ENCODE measurements around the gene WDR7.

The WDR7 gene

DNA sequence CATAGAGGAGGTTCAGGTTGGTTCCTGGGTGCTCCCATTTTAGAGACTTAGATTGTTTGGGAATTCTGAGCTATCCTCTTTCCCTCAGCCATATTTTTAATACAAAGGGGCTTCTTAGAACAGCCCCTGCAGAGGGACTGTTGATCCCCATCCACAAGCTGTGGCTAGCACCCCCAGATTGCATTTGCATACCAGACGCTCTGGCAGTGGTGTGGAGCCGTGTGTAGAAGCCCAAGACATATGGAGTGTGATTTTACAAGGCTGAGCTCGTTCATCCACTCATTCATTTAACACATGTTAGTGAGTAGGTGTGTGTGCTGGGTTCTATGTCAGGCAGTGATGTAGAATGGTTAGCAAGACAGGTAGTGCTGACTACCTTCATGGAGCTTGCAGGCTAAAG, 329.0 kb downstream of the WDR7 start:
- no peak overlapping the region for H3K4me3 ChIP-seq (ENCODE audit: low read depth, low read length)
- no peak for DNase-seq (ENCODE audit: low read depth, low spot score)
- TF ChIP-seq CTCF (IDR thresholded peaks at IDR 0.05; ENCODE audit: low read depth, low read length) = no peak
- in situ Hi-C loops (cut with HindIII; ENCODE audit: low sequenced_read_pairs) = no loop called here

DNA sequence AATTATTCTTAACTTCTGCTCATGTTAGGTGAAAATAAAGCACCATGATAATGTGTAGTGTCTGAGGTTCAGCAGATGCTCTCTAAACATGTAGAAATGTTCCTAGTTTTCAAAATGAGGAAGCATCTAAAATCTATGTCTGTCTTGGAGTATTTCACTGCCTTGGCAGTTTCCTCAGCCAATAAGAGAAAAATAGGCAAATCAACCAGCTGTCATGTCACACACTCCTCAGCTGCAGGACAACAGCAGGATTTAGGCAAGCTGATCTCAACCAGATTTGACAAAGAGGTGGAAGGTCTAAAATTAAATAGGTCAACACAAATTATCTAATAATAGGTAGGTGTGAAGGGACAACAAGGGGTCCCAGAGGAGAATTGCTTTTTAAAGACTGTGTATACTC, 331.6 kb downstream of the WDR7 start:
- no peak for DNase-seq (ENCODE audit: low read depth, low spot score)
- in situ Hi-C loops (cut with HindIII; ENCODE audit: low sequenced_read_pairs) = no loop called here
- H3K4me3 ChIP-seq (ENCODE audit: low read depth, low read length) = no peak overlapping the region
- TF ChIP-seq CTCF (IDR thresholded peaks at IDR 0.05; ENCODE audit: low read depth, low read length) = no peak

DNA sequence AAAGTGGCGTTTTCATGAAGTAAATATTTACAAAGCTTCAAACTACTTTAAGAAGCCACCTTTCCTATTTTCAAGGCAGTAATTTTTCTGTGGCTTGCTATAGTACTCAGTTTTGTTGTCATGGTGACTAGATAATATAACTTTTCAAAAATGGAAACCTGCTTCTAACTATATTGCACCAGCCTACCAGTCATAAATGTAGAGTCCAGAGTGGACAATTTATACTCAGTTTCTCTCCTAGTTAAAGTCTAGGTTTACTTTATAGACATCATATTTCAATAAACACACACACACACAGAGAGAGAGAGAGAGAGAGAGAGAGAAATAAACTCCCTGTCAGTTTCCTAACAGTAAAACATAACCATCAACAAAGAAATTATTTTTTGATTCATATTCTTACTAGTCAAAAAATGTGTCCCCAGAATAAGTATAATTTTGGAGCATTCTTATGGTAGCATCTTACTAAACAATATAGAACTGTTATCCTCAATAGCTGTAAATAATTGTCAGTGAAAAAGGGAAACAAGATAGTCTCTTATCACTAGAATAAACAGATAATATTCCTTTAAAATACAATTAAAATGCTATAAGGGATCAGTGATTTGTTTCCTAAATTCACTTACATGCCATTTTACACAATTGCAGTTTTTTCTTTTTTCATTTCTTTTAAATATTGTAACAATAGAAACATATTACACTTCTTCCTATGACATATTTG, 332.3 kb downstream of the WDR7 start:
- DNase-seq (ENCODE audit: low read depth, low spot score) = no peak
- no peak for TF ChIP-seq CTCF (IDR thresholded peaks at IDR 0.05; ENCODE audit: low read depth, low read length)
- in situ Hi-C loops (cut with HindIII; ENCODE audit: low sequenced_read_pairs) = no loop called here
- no peak overlapping the region for H3K4me3 ChIP-seq (ENCODE audit: low read depth, low read length)

GRCh38 chr18:56984731-56985130, 333.6 kb downstream of the WDR7 start:
- no peak overlapping the region for H3K4me3 ChIP-seq (ENCODE audit: low read depth, low read length)
- in situ Hi-C loops (cut with HindIII; ENCODE audit: low sequenced_read_pairs) = no loop called here
- no peak for DNase-seq (ENCODE audit: low read depth, low spot score)
- no peak for TF ChIP-seq CTCF (IDR thresholded peaks at IDR 0.05; ENCODE audit: low read depth, low read length)

DNA sequence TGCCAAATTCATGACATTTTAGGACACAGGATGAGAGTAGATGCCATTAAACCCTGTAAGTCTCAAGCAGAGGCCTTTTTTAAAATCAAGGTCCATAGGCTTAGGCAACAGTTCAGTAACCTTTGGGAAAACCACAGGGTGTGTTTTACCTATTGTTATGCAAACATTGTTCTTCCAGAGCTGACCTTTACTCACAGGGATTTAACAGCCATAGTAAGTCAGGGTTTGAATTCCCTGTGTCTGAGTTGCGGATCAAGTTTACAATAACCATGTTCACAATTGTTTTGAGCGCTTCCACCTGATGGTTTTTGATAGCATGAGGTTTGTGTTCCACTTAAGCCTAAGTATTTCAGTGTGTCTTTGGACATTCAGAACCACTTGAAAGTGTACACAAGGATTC, 335.7 kb downstream of the WDR7 start:
- TF ChIP-seq CTCF (IDR thresholded peaks at IDR 0.05; ENCODE audit: low read depth, low read length) = no peak
- H3K4me3 ChIP-seq (ENCODE audit: low read depth, low read length) = no peak overlapping the region
- DNase-seq (ENCODE audit: low read depth, low spot score) = no peak
- in situ Hi-C loops (cut with HindIII; ENCODE audit: low sequenced_read_pairs) = no loop called here

GRCh38 chr18:56987236-56987635, 336.1 kb downstream of the WDR7 start:
- no peak for TF ChIP-seq CTCF (IDR thresholded peaks at IDR 0.05; ENCODE audit: low read depth, low read length)
- no peak overlapping the region for H3K4me3 ChIP-seq (ENCODE audit: low read depth, low read length)
- DNase-seq (ENCODE audit: low read depth, low spot score) = no peak
- in situ Hi-C loops (cut with HindIII; ENCODE audit: low sequenced_read_pairs) = no loop called here

Measured in astrocyte of the spinal cord (primary cell).